Karpas-422 (cell line): ENCODE data around the gene UBR3. TPM values are rescaled to one million over a fixed set of nuclear protein-coding genes. Genes with fewer than 3 reads are reported as not detected.
"Not testable (repeated sequence)": the region's sequence is repeated elsewhere in the genome, so short reads cannot be mapped to it uniquely, and the experiment has no call there.

Source experiments
- DNase-seq: peaks from one replicate; pipeline ENCODE4 v3.0.0-alpha.2; 2015
- H2AFZ ChIP-seq: fragments of 200-600 bp; sonication (generic); 2 replicates; pipeline ENCODE4 v1.6.1; 2014; ENCODE audit warnings: antibody characterized with exemption, low read length, mixed read lengths
- H3K27ac ChIP-seq: fragments of 200-600 bp; sonication (generic); 2 replicates; pipeline ENCODE4 v1.5.1; 2014; ENCODE audit warnings: mild to moderate bottlenecking, low read length, moderate library complexity
- H3K27me3 ChIP-seq: fragments of 200-600 bp; sonication (generic); 2 replicates; pipeline ENCODE4 v1.6.1; 2014; ENCODE audit warnings: low read length, mixed read lengths
- H3K36me3 ChIP-seq: fragments of 200-600 bp; sonication (generic); 2 replicates; pipeline ENCODE4 v1.6.1; 2014; ENCODE audit warnings: low read length, mixed read lengths; ENCODE audit not compliant: insufficient read depth
- H3K4me1 ChIP-seq: fragments of 200-600 bp; sonication (generic); 2 replicates; pipeline ENCODE4 v1.6.1; 2014; ENCODE audit warnings: mild to moderate bottlenecking, low read length, mixed read lengths
- H3K4me2 ChIP-seq: fragments of 200-600 bp; sonication (generic); 2 replicates; pipeline ENCODE4 v1.6.1; 2014; ENCODE audit warnings: low read length, low read depth, mild to moderate bottlenecking; ENCODE audit not compliant: poor library complexity, severe bottlenecking
- H3K4me3 ChIP-seq: fragments of 200-600 bp; sonication (generic); 2 replicates; pipeline ENCODE4 v1.5.1; 2014; ENCODE audit warnings: mild to moderate bottlenecking, antibody characterized with exemption, low read length, mixed read lengths
- H3K79me2 ChIP-seq: fragments of 200-600 bp; sonication (generic); 2 replicates; pipeline ENCODE4 v1.6.1; 2014; ENCODE audit warnings: mild to moderate bottlenecking, low read length, mixed read lengths
- H3K9ac ChIP-seq: fragments of 200-600 bp; sonication (generic); 2 replicates; pipeline ENCODE4 v1.6.0; 2014; ENCODE audit warnings: low read length
- H3K9me2 ChIP-seq: fragments of 200-600 bp; sonication (generic), shearing (Covaris generic); replicated peaks from 2 replicates; pipeline ENCODE4 v1.6.0; 2014; ENCODE audit warnings: mild to moderate bottlenecking, low read length, moderate library complexity; ENCODE audit not compliant: insufficient read depth
- H3K9me3 ChIP-seq: fragments of 300-700, 200-600 bp; sonication (generic); 2 replicates; pipeline ENCODE4 v1.6.1; 2014; ENCODE audit warnings: low read length, mixed read lengths
- H4K20me1 ChIP-seq: fragments of 200-600 bp; sonication (generic); 2 replicates; pipeline ENCODE4 v1.6.1; 2014; ENCODE audit warnings: mild to moderate bottlenecking, antibody characterized with exemption, low read length, low read depth; ENCODE audit not compliant: insufficient read depth
- total RNA-seq: library from RNA; depleted of rRNA; stranded (reverse); fragments of >200 nt; shearing (Covaris generic); gene quantifications from 2 replicates; pipeline ENCODE4 v1.2.3, GENCODE V29; 2014; ENCODE audit warnings: low replicate concordance

The UBR3 gene
- total RNA-seq, 1 experiment from 2014 or later = 50.8 TPM

- Histone ChIP-seq H3K36me3 (no peaks in the 10 kb centered on the region), H3K4me3 (no peak overlapping the region), H3K9me3 (no peaks in the 10 kb centered on the region), H2AFZ (no peak overlapping the region), H4K20me1 (no peaks in the 10 kb centered on the region), H3K4me2 (no peak overlapping the region), H3K27ac (no peak overlapping the region), H3K9me2 (no peaks in the 10 kb centered on the region), H3K79me2 (no peaks in the 10 kb centered on the region), H3K4me1 (no peaks in the 10 kb centered on the region), H3K9ac (no peak overlapping the region), H3K27me3 (no peaks in the 10 kb centered on the region)
- DNase-seq = no peak
These were observed 271.5 kb downstream of the UBR3 start for GRCh38 chr2:170098626-170099312.

GRCh38 chr2:170101789-170102188, 274.5 kb downstream of the UBR3 start:
- Histone ChIP-seq H3K4me3 (no peak overlapping the region), H3K36me3 (no peaks in the 10 kb centered on the region), H3K27me3 (no peaks in the 10 kb centered on the region), H3K79me2 (no peaks in the 10 kb centered on the region), H3K9me2 (no peaks in the 10 kb centered on the region), H3K9me3 (no peaks in the 10 kb centered on the region), H2AFZ (no peak overlapping the region), H3K4me1 (no peaks in the 10 kb centered on the region), H3K27ac (no peak overlapping the region), H3K4me2 (no peak overlapping the region), H4K20me1 (no peaks in the 10 kb centered on the region), H3K9ac (no peak overlapping the region)
- no peak for DNase-seq

- H3K36me3 ChIP-seq = no peaks in the 10 kb centered on the region
- H3K9ac ChIP-seq = no peak overlapping the region
- H2AFZ ChIP-seq = no peak overlapping the region
- no peaks in the 10 kb centered on the region for H3K4me1 ChIP-seq
- no peaks in the 10 kb centered on the region for H3K79me2 ChIP-seq
- no peaks in the 10 kb centered on the region for H3K27me3 ChIP-seq
- no peak overlapping the region for H3K27ac ChIP-seq
- H3K4me2 ChIP-seq = no peak overlapping the region
- no peak overlapping the region for H3K4me3 ChIP-seq
- no peaks in the 10 kb centered on the region for H3K9me3 ChIP-seq
- no peak for DNase-seq
- H3K9me2 ChIP-seq = no peaks in the 10 kb centered on the region
- H4K20me1 ChIP-seq = no peaks in the 10 kb centered on the region
These were observed 279.0 kb downstream of the UBR3 start for GRCh38 chr2:170106102-170106840.

- no peaks in the 10 kb centered on the region for H3K27me3 ChIP-seq
- no peaks in the 10 kb centered on the region for H3K9me3 ChIP-seq
- H3K4me2 ChIP-seq = no peak overlapping the region
- H3K4me1 ChIP-seq = no peaks in the 10 kb centered on the region
- H3K4me3 ChIP-seq = no peak overlapping the region
- no peaks in the 10 kb centered on the region for H3K79me2 ChIP-seq
- no peak overlapping the region for H2AFZ ChIP-seq
- no peak overlapping the region for H3K9ac ChIP-seq
- H3K9me2 ChIP-seq = no peaks in the 10 kb centered on the region
- no peak overlapping the region for H3K27ac ChIP-seq
- DNase-seq = no peak
- no peaks in the 10 kb centered on the region for H4K20me1 ChIP-seq
- H3K36me3 ChIP-seq = no peaks in the 10 kb centered on the region; the same call in 1 of the 2 replicates
These were observed 286.1 kb downstream of the UBR3 start for GRCh38 chr2:170113168-170113894.

- H3K9me2 ChIP-seq = no peaks in the 10 kb centered on the region
- H3K9me3 ChIP-seq = no peaks in the 10 kb centered on the region
- no peaks in the 10 kb centered on the region for H4K20me1 ChIP-seq
- no peak overlapping the region for H3K4me2 ChIP-seq
- DNase-seq = no peak
- H3K79me2 ChIP-seq = no peaks in the 10 kb centered on the region
- peaks cover 6% of the 10 kb centered on the region; the same call in 1 of the 2 replicates for H3K36me3 ChIP-seq
- H3K4me3 ChIP-seq = no peak overlapping the region
- no peaks in the 10 kb centered on the region for H3K27me3 ChIP-seq
- H3K4me1 ChIP-seq = no peaks in the 10 kb centered on the region
- no peak overlapping the region for H3K9ac ChIP-seq
- H3K27ac ChIP-seq = no peak overlapping the region
- H2AFZ ChIP-seq = no peak overlapping the region
These were observed 288.4 kb downstream of the UBR3 start for GRCh38 chr2:170115501-170116229.

- Histone ChIP-seq H3K27ac (no peak overlapping the region), H3K27me3 (no peaks in the 10 kb centered on the region), H3K9ac (no peak overlapping the region), H3K9me3 (no peaks in the 10 kb centered on the region), H2AFZ (no peak overlapping the region), H4K20me1 (no peaks in the 10 kb centered on the region), H3K36me3 (peaks cover 6% of the 10 kb centered on the region; the same call in 1 of the 2 replicates), H3K4me1 (peaks cover 7% of the 10 kb centered on the region), H3K9me2 (no peaks in the 10 kb centered on the region), H3K79me2 (no peaks in the 10 kb centered on the region), H3K4me2 (no peak overlapping the region), H3K4me3 (no peak overlapping the region)
- DNase-seq = no peak
These were observed 291.4 kb downstream of the UBR3 start for GRCh38 chr2:170118641-170119040.

GRCh38 chr2:170119326-170119725, 292.1 kb downstream of the UBR3 start:
- not testable (repeated sequence) for H3K4me3 ChIP-seq, H3K9me2 ChIP-seq, DNase-seq, H3K9ac ChIP-seq, H3K9me3 ChIP-seq, H3K4me1 ChIP-seq, H3K79me2 ChIP-seq, H4K20me1 ChIP-seq, H2AFZ ChIP-seq, H3K4me2 ChIP-seq, H3K36me3 ChIP-seq, H3K27ac ChIP-seq, H3K27me3 ChIP-seq

GRCh38 chr2:170121689-170122088, 294.4 kb downstream of the UBR3 start:
- H3K9me3 ChIP-seq = no peaks in the 10 kb centered on the region
- no peak overlapping the region for H3K9ac ChIP-seq
- peaks cover 6% of the 10 kb centered on the region; the same call in 1 of the 2 replicates for H3K36me3 ChIP-seq
- H3K4me1 ChIP-seq = peaks cover 7% of the 10 kb centered on the region
- H3K27me3 ChIP-seq = no peaks in the 10 kb centered on the region
- H3K27ac ChIP-seq = no peak overlapping the region
- no peaks in the 10 kb centered on the region for H4K20me1 ChIP-seq
- no peak overlapping the region for H2AFZ ChIP-seq
- no peaks in the 10 kb centered on the region for H3K79me2 ChIP-seq
- H3K4me2 ChIP-seq = no peak overlapping the region
- DNase-seq = no peak
- H3K4me3 ChIP-seq = no peak overlapping the region
- no peaks in the 10 kb centered on the region for H3K9me2 ChIP-seq
